HG03064 (cell line): ENCODE results near the gene UGT2B28.
"Not testable (repeated sequence)": the region's sequence is repeated elsewhere in the genome, so short reads cannot be mapped to it uniquely, and the experiment has no call there.

Source experiments
- ATAC-seq: cut with Tn5 transposase; IDR thresholded peaks from one replicate; pipeline ENCODE4 v1.9.1; 2021; ENCODE audit warnings: low read depth; ENCODE audit not compliant: unreplicated experiment

UGT2B28 gene

DNA sequence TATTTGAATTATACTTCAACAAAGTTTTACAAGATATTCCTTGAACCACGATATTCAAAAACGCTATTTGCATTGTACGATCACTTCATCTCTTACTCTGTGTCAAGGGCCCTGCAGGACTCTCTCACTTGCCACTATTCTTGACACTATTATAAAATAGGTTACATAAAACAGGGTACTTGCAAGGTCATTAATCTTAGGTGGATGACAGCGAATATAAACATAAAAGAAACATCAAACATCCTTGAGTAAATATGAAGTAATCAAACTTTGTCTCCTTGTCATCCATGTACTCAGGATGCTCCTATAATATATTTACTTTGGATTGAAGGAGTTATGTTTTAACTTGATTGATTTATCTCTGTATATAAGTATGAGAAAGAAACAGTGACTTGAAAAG lies at the start of gene UGT2B28:
Gene UGT2B28, plus strand, starts transcription at position 395 of the 400 bp plus-strand sequence. CDS start 26 bp downstream, outside the sequence.
- not testable (repeated sequence) for ATAC-seq

DNA sequence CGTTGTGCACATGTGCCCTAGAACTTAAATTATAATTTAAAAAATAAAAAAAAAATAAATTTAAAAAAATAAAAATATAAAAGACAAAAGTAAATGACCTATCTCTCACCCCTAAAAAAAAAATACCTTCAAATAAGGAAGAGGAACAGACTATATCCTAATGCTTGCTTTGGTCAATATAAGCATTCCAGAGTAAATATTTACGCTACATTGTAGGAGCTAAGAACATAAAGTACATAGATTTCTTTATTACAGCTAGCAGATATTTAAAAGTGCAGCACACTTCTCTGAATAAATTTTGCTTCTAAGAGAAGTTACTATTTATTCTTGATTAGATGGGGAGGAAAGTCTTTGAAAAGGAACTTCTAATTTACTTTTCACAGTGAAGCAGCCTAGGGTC lies 41.2 kb upstream of the UGT2B28 start:
- no peak for ATAC-seq

DNA sequence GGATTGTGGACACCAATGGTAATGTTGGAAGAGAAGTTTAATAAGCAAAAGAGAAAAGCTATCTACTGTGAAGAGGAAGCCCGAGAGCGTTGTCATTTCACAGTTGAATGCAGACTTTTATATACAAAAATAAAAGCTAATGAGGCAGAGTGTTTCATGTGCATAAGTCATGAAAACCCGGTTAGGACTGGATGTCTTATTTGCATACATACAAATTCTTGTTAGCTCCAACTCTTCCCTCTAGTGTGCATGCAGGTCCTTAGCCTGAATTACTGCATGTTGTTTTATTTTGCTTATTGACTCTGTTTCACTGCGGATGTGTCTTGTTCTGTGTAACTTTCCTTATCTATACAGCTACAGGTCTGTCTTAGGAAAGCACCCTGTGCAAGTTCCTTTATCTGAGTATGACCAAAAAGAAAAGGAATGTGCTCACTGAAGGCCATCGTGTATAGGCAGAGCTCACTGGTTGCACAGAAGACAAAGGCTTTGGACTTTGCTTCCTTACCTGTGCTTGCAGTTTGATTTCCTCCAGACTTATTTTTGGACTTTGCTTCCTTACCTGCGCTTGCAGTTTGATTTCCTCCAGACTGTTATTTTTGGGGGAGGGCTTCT lies 40.6 kb upstream of the UGT2B28 start:
- no peak for ATAC-seq

DNA sequence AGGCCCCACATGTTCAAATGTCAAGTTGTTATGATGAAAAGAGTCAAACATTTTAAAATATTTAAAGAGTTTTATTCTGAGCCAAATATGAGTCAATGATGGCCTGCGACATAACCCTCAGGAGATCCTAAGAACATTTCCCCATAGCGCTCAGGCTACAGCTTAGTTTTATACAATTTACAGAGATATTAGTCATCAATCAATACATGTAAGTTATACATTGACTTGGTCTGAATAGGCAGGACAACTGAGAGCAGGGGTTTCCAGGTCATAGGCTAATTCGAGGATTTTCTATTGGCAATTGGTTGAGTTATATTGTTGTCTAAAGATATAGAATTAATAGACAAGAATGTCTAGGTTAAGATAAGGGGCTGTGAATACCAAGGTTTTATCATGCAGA lies 39.5 kb upstream of the UGT2B28 start:
- not testable (repeated sequence) for ATAC-seq

DNA sequence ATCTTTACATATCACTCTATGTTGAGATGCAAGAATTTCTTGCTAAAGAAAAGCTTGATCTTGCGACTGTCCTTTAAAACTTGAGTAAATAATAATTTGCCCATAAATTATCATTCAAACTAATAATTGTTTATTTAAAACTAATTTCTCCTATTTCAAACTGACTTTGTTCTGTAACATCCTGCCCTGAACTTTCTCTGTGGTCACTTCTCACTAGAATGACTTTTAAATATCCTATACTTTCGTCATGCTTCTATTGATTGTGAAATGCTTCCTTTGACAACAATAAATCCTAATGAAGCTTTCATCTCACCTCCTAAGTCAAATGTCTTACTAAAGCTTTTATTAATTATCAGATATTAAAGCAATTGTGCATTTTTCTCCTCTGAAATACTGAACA lies 38.5 kb upstream of the UGT2B28 start:
- not testable (repeated sequence) for ATAC-seq

DNA sequence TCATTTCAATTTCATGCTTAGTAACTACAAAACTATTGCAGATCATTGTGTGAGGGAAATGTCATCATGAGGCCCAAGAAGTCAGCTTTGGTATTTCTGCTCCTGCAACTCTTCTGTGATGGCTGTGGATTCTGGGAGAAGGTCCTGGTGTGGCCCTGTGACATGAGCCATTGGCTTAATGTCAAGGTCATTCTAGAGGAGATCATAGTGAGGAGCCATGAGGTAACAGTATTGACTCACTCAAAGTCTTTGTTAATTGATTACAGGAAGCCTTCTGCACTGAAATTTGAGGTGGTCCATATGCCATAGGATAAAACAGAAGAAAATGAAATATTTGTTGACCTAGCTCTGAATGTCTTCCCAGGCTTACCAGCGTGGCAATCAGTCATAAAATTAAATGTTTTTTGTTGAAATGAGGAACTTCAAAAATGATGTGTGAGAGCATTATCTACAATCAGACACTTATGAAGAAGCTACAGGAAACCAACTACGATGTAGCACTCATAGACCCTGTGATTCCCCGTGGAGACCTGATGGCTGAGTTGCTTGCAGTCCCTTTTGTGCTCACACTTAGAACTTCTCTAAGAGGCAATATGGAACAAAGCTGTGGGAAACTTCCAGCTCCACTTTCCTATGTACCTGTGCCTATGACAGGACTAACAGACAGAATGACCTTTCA lies 37.6 kb upstream of the UGT2B28 start:
- not testable (repeated sequence) for ATAC-seq

DNA sequence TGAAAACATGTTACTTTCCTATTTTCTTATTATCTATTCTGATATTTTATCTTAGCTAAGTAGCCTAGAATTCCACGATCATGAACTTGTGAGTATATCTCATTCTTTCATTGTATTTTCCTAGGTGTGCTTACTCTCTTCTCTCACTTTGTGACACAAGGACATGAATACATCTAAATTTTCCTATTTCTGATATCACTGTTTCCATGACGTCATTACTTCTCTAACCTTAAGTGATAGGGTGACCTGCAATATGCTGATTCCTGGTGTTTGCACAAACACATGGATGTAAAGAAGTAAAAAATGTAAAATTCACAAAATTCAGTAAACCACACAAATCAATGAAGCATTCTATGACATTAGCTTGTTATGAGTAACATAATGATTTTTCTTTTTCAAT lies 29.4 kb upstream of the UGT2B28 start:
- ATAC-seq = not testable (repeated sequence)

DNA sequence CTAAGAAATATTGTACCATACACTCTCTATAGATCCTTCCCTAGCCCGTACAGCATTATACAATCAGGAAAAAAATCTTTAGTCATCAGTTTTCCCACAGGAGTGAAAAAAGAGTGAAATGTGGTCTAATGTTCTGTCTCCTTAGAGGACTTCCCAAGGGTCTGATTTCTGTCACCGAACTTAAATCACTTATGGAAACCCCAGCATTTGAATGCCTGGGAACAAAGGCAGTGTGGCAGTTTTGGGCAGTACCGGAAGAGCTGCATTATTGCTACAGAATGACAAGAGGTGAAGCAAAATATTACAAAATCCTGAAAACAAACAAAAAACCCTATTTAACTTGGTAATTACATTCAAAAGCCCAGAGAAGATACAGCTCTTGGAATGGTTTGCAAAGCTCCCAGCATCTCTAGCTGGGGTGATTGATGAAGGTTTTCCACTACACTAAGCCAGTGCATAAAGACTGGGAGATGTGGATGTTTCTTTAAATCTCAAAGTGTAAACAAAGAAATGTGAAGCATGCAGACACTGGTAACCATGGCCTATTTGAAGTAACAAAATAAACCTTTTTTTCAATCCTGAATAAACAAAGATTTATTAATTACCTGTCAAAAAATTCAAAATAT lies 27.0 kb upstream of the UGT2B28 start:
- ATAC-seq = not testable (repeated sequence)

DNA sequence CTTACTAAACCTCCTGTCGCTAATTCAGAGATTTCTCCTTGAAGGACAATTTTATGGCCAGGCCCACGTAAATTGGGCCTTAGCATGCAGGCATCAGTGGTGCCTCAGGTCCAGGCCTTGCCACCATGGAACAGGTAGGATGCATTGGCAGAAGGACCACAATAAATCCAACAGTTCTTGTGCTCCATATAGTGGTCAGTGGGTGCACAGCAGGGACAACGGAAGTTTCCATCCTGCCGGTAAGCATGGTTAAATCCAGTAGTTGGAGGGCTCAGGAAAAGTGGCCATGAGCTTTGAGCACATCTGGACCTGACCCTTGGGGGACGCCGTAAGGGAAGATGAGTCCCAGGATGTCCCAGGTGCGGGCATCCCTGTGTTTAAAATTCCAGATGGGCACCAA lies 11.7 kb upstream of the UGT2B28 start:
- not testable (repeated sequence) for ATAC-seq

DNA sequence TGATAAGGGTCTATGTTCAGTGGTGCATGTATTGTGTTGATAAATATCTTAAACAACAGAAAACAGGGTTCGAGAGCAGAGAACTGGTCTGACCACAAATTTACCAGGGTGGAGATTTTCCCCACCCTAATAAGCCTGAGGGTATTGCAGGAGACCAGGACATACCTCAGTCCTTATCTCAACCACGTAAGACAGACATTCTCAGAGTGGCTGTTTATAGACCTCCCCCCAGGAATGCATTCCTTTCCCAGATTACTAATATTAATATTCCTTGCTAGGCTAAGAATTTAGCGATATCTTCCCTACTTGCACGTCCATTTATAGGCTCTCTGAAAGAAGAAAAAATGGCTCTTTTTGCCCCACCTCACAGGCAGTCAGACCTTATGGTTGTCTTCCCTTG lies 16.1 kb downstream of the UGT2B28 start:
- not testable (repeated sequence) for ATAC-seq

DNA sequence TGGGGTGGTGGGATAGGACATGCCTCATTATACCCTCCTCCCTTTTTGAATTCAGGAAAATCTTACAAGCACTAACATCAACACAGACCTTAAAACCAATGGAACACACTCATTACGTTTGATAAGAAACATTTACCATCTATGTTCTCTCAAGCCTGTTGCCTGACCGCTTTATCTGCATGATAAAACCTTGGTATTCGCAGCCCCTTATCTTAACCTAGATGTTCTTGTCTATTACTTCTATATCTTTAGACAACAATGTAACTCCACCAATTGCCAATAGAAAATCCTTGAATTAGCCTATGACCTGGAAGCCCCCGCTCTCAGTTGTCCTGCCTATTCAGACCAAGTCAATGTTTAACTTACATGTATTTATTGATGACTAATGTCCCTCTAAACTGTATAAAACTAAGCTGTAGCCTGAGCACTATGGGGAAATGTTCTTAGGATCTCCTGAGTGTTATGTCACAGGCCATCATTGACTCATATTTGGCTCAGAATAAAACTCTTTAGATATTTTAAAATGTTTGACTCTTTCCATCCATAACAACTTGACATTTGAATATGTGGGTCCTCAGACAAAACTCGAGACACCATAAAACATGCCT lies 28.3 kb downstream of the UGT2B28 start:
- not testable (repeated sequence) for ATAC-seq

DNA sequence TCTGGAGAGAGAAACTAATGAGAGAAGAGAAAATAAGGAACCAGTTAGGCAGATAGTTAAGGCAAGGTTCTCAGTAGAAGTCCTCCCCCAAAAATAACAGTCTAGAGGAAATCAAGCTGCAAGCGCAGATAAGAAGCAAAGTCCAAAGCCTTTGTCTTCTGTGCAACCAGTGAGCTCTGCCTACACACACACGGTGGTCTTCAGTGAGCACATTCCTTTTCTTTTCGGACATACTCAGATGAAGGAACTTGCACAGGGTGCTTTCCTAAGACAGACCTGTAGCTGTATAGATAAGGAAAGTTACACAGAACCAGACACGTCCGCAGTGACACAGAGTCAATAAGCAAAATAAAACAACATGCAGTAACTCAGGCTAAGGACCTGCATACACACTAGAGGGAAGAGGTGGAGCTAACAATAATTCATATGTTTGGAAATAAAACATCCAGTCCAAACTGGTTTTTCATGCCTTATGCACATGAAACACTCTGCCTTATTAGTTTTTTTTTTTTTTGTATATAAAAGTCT lies 29.3 kb downstream of the UGT2B28 start:
- not testable (repeated sequence) for ATAC-seq

DNA sequence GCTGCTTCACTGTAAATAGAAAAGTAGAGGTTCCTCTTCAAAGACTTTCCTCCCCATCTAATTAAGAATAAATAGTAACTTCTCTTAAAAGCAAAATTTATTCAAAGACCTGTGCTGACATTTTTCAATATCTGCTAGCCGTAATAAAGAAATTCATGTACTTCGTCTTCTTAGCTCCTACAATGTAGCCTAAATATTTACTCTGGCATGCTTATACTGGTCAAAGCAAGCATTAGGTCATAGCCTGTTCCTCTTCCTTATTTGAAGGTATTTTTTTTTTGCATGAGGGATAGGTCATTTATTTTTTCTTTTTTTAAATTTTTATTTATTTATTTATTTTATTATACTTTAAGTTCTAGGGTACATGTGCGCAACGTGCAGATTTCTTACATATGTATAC lies 30.0 kb downstream of the UGT2B28 start:
- ATAC-seq = not testable (repeated sequence)

DNA sequence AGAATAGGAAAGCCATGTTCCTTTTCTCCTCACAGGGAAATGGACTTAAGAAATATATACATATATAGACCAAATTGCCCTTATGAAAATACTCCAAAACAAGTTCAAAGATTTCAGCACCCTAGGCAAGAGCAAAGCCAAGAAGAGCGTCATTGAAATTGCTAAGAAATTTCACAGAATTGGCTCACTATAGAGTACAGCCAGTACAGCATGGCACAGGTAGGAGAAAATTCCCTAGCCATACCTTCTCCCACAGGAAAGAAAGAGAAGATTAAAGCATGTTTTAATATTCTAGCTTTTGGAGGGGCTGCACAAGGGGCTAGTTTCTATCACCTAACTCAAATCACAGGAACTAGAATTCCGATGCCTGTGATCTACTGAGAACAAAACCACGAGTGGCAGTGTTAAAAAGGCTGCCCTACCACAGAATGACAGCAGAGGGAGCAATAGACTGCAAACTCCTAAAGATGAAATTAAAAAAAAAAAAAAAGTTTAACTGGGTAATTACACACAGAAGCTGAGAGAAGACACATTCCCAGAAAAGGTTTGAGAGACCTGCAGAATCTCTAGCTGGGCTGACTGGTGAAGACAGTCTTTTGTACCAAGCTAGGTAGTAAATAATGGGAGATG lies 37.5 kb downstream of the UGT2B28 start:
- not testable (repeated sequence) for ATAC-seq

DNA sequence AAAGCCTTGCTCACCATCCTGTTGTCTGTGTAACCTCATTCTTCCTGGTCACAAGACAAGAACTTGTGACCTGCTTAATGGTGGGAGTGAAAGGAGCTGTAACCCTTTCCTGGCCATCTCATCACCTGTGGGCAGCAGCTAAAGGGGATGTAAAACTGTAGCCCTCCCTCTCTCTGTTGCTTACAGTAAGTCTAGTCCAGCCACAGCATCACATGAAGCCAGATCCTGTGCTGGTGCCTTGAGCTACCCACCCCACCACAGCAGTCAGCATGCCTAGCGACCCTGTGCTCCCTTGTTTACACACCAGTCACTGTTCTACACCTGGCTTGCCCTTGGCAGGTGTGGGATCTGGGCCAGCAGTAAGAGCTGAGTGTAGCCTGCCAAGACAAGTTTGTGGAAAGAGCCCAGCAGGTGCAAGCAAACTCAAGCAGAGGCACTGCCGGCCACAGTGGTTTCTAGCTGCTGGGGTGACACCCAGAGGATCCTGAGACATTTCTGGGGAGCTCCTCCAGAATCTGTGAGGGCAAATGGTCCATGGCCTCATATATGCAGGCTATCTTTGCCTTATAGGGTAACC lies 41.0 kb downstream of the UGT2B28 start:
- ATAC-seq = no peak

DNA sequence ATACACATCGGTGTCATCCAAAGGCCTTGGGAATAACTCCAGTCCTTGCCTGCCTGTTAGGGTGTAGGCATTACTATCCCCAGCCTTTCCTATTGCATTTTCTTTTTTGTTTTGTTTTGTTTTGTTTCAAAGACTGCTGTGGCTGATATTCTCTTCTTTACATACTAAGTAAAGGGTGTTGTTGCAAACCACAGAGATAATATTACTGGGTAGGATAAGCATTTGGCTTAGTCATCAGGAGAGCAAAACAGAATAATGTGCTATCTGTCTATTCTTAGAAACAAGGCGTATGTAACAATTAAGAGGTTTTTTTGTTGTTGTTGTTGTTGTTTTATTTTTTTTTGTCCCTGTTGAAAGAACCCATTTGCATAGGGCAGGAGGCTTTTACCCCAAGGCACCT lies 41.8 kb downstream of the UGT2B28 start:
- ATAC-seq = no peak

DNA sequence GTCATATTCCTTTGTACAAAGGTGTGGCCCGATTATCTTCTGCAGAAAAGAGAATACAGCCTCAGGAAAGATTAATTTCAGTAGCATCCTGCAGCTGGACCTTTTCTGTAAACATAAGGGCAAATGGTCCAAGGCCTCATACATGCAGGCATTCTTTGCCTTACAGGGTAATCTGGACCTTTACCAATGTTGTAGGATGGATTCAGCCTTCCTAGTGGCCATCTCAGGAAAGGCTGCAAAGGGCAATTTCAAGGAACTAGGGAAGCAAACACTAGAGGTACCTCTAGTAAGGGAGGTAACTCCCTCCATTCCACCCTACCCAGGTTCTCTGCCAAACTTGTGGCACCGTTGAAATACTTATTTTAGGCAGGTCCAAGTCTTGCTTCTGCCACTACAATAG lies 43.0 kb downstream of the UGT2B28 start:
- no peak for ATAC-seq

DNA sequence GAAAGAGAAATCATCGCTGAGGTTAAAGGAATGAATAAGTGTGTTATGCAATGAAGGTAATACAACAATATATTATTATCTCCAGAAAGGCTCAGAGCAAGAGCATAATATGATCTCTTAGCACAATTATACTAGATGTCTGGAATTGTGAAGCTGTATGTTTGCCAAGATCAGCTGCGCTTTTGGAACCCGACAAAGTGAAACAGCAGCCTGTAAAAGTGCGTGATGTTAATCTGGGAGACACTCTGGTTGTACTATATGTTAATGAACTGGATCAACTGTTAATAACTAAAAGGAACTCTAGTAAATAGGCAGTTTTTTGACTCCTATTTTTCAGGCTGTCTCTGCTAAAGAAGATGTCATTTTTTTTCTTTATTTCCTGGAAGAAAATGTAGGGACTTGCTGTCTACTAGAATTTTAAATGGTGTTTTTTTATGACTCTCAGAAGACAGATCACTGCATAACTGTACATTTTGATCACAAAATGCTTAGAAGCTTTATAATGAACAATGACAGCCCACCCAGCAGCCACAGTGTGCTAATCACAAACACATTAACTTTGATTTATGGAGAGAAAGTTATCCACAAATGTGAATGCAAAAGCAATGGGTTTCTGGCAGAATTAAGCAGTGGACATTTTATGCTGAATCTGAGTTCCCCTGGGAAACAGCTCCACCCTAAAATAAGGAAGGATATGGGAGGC lies 50.2 kb downstream of the UGT2B28 start:
- ATAC-seq = no peak

DNA sequence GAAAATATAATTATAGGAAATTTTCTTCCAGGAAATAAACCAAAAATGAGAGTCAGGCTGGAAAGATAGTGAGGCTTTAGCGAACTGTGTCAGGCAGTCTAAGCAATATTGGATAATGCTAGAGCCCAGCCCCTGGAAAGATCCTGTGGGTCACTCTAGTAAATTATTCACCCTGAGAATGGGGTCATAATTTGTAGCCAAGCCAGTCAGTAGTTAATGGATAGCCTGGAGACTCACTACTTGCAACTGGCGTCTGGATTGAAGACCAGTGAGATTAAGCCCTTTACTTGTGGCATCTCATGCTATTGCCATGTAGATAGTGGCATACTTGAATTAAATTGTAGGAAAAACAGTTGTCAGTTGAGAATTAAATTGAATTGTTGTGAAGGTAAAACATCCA lies 51.0 kb downstream of the UGT2B28 start:
- ATAC-seq = not testable (repeated sequence)

DNA sequence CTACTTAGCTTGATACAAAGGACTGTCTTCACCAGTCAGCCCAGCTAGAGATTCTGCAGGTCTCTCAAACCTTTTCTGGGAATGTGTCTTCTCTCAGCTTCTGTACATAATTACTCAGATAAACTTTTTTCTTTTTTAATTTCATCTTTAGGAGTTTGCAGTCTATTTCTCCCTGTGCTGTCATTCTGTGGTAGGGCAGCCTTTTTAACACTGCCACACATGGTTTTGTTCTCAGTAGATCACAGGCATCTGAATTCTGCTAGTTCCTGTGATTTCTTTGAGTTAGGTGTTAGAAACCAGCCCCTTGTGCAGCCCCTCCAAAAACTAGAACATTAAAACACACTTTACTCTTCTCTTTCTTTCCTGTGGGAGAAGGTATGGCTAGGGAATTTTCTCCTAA lies 55.2 kb downstream of the UGT2B28 start:
- ATAC-seq = not testable (repeated sequence)
